Measurements from ENCODE around the gene CFHR1. TPM values are rescaled to one million over a fixed set of nuclear protein-coding genes. Genes with fewer than 3 reads are reported as not detected.
"Not testable (repeated sequence)": the region's sequence is repeated elsewhere in the genome, so short reads cannot be mapped to it uniquely, and the experiment has no call there.

Gene CFHR1
- total RNA-seq, 3 donors from 2014 or later (not counting 1 experiment from before 2014, with no cell fraction given) = not detected

DNA sequence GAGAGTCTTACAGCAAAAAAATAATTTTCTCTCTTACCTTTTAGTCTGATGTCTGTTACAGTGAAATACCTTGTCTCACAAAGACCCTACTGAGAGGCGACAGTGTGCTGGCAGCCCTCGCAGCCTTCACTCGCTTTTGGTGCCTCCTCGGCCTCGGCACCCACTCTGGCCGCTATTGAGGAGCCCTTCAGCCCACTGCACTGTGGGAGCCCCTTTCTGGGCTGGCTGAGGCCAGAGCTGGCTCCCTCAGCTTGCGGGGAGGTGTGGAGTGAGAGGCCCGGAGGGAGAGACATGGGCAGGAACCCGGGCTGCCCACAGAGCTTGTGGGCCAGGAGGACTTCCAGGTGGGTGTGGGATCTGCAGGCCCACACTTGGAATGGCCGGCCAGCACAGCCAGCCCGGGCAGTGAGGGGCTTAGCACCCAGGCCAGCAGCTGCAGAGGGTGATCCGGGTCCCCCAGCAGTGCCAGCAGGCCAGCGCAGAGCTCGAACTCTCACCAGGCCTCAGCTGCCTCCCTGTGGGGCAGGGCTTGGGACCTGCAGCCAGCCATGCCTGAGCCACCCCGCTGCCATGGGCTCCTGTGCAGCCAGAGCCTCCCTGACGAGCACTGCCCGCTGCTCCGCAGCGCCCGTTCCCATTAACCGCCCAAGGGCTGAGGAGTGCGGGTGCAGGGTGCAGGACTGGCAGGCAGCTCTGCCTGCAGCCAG lies 10.8 kb upstream of the CFHR1 start:
- Histone ChIP-seq H3K4me3 (ENCODE audit: low read length) (no peak overlapping the region), H3K9me3 (ENCODE audit: control insufficient read depth, insufficient read depth, low read length) (no peaks in the 10 kb centered on the region), H3K27me3 (ENCODE audit: control insufficient read depth, insufficient read depth, low read length) (no peaks in the 10 kb centered on the region), H3K4me1 (ENCODE audit: control insufficient read depth, insufficient read depth, low read length) (no peaks in the 10 kb centered on the region), H3K27ac (ENCODE audit: low read length) (no peak overlapping the region), H3K36me3 (ENCODE audit: control insufficient read depth, insufficient read depth, low read length) (no peaks in the 10 kb centered on the region)
- H3K4me1 Mint-ChIP-seq = no peaks in the 10 kb centered on the region
- no peak for DNase-seq
- 90% methylated on average over 22 of the region's 22 CpGs for WGBS (ENCODE audit: insufficient coverage)
- no peaks in the 10 kb centered on the region for H3K27me3 Mint-ChIP-seq (ENCODE audit: low read depth in 2 of 2)
- no peaks in the 10 kb centered on the region for H3K36me3 Mint-ChIP-seq
- no peak overlapping the region for H3K4me3 Mint-ChIP-seq
- H3K27ac Mint-ChIP-seq = no peak overlapping the region
- peaks cover 0 to 2% of the 10 kb centered on the region in 2 donors for H3K9me3 Mint-ChIP-seq
- intact Hi-C loops (cut with micrococcal nuclease) = no loop called here
- TF ChIP-seq, protein P1, sequence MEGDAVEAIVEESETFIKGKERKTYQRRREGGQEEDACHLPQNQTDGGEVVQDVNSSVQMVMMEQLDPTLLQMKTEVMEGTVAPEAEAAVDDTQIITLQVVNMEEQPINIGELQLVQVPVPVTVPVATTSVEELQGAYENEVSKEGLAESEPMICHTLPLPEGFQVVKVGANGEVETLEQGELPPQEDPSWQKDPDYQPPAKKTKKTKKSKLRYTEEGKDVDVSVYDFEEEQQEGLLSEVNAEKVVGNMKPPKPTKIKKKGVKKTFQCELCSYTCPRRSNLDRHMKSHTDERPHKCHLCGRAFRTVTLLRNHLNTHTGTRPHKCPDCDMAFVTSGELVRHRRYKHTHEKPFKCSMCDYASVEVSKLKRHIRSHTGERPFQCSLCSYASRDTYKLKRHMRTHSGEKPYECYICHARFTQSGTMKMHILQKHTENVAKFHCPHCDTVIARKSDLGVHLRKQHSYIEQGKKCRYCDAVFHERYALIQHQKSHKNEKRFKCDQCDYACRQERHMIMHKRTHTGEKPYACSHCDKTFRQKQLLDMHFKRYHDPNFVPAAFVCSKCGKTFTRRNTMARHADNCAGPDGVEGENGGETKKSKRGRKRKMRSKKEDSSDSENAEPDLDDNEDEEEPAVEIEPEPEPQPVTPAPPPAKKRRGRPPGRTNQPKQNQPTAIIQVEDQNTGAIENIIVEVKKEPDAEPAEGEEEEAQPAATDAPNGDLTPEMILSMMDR (IDR thresholded peaks at IDR 0.05) = no peak
- ATAC-seq = no peak

GRCh38 chr1:196817442-196817841 lies 2.1 kb upstream of the CFHR1 start:
- H3K4me3 ChIP-seq (ENCODE audit: low read length); ATAC-seq; H3K27ac ChIP-seq (ENCODE audit: low read length); H3K4me3 Mint-ChIP-seq; H3K36me3 Mint-ChIP-seq; H3K36me3 ChIP-seq (ENCODE audit: control insufficient read depth, insufficient read depth, low read length); H3K9me3 ChIP-seq (ENCODE audit: control insufficient read depth, insufficient read depth, low read length); H3K27me3 ChIP-seq (ENCODE audit: control insufficient read depth, insufficient read depth, low read length); DNase-seq; H3K4me1 Mint-ChIP-seq; intact Hi-C loops (cut with micrococcal nuclease); H3K27me3 Mint-ChIP-seq (ENCODE audit: low read depth in 2 of 2); H3K27ac Mint-ChIP-seq; H3K4me1 ChIP-seq (ENCODE audit: control insufficient read depth, insufficient read depth, low read length); H3K9me3 Mint-ChIP-seq: not testable (repeated sequence)
- 82% methylated on average over 5 of the region's 6 CpGs for WGBS (ENCODE audit: insufficient coverage)

- not testable (repeated sequence) for H3K4me1 Mint-ChIP-seq, ATAC-seq
Observed at GRCh38 chr1:196827860-196828259, 8.3 kb downstream of the CFHR1 start.

GRCh38 chr1:196849613-196850492 lies 30.3 kb downstream of the CFHR1 start:
- H3K9me3 ChIP-seq (ENCODE audit: control insufficient read depth, insufficient read depth, low read length); H3K4me3 ChIP-seq (ENCODE audit: low read length); ATAC-seq; intact Hi-C loops (cut with micrococcal nuclease); H3K4me1 Mint-ChIP-seq; H3K27ac Mint-ChIP-seq; H3K4me1 ChIP-seq (ENCODE audit: control insufficient read depth, insufficient read depth, low read length); H3K36me3 Mint-ChIP-seq; H3K27me3 Mint-ChIP-seq (ENCODE audit: low read depth in 2 of 2); H3K9me3 Mint-ChIP-seq; DNase-seq; H3K27ac ChIP-seq (ENCODE audit: low read length); H3K27me3 ChIP-seq (ENCODE audit: control insufficient read depth, insufficient read depth, low read length); H3K4me3 Mint-ChIP-seq; H3K36me3 ChIP-seq (ENCODE audit: control insufficient read depth, insufficient read depth, low read length): not testable (repeated sequence)
- WGBS (ENCODE audit: insufficient coverage) = no CpG with 5 or more reads among the region's 4 CpGs

More at GRCh38 chr1:196827860-196828259, 8.3 kb downstream of the CFHR1 start:
- not testable (repeated sequence) for H3K4me3 Mint-ChIP-seq; H3K36me3 Mint-ChIP-seq; H3K36me3 ChIP-seq (ENCODE audit: control insufficient read depth, insufficient read depth, low read length); H3K27me3 ChIP-seq (ENCODE audit: control insufficient read depth, insufficient read depth, low read length); H3K27ac Mint-ChIP-seq; H3K9me3 ChIP-seq (ENCODE audit: control insufficient read depth, insufficient read depth, low read length); H3K4me1 ChIP-seq (ENCODE audit: control insufficient read depth, insufficient read depth, low read length); H3K9me3 Mint-ChIP-seq; H3K4me3 ChIP-seq (ENCODE audit: low read length); H3K27me3 Mint-ChIP-seq (ENCODE audit: low read depth in 2 of 2); H3K27ac ChIP-seq (ENCODE audit: low read length)
- 0% methylated on average over 1 of the region's 4 CpGs for WGBS (ENCODE audit: insufficient coverage)
- intact Hi-C loops (cut with micrococcal nuclease) = loop anchor here (10.0 kb wide), 1 partner anchor 117 kb away; the partner anchor contains the start of gene CFHR2
- peak in 1 of 2 donors; percentile 38 for DNase-seq

All from natural killer cell (primary cell).